Suppressor macrophage treated with lipopolysaccharide for 4 hours (primary cell): ENCODE results near the gene PIGS.
"Not testable (repeated sequence)": the region's sequence is repeated elsewhere in the genome, so short reads cannot be mapped to it uniquely, and the experiment has no call there.

Experiments
- DNase-seq: peaks from one replicate; pipeline ENCODE4 v3.0.0-alpha.2; 2020

Gene PIGS

GRCh38 chr17:28578246-28579195, 7.2 kb upstream of the PIGS start:
- DNase-seq, result no peak

- DNase-seq, result no peak
Observed at GRCh38 chr17:28577466-28577824, 6.1 kb upstream of the PIGS start.

- DNase-seq, result peak; percentile 98
Observed at GRCh38 chr17:28576758-28577465, 5.6 kb upstream of the PIGS start, which contains the start of gene ALDOC. Gene ALDOC (minus strand): TSS chr17:28576895. CDS start chr17:28575532, 1,363 bp downstream.

DNA sequence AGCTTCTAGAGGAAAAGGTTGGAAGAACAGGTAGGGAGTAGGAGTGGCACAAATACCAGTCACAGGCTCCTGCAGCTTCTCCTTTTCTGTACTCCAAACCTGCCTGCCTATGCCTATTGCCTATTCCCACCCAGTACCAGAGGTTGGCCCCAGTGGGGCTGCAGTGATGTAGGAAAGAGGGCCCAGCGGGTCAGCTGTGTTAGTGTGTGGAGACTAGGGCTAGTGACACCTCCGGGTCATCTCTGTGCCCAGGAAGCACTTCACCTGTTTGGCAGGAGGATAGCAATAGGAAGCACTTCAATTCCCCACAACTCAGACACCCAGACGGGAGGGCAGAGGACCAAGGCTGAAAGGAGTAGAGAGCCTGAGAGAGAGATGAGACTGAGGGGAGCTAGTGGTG, 4.7 kb upstream of the PIGS start:
- not testable (repeated sequence) for DNase-seq

DNA sequence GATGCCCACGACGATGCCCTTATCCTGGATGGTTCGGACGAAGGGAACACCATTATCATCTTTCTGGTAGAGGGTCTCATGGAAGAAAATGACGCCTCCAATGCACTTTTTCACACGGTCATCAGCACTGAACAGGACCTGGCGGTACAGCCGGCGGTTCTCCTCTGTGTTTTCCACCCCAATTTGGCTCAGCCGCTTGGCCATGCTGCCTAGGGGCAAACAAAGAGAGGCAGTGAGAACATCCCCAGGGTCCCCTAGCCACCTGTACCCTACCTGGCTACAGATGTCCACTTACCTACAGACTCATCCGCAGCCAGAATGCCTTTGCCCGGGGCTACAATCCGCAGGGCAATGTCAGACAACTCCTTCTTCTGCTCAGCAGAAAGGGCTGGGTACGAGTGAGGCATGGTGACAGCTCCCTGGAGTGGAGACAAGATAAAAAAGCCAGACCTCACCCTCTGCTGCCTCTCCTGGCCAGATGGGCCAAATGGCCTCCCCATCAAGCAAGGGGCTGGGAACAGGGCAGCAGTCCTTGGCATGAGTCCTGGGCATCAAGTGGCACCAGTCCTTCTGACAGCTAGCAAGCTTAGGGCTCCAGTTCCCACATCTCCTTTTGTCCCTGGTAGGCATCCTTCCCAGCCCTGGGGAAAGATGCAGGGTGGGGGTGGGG, 3.9 kb upstream of the PIGS start:
- DNase-seq, result no peak

GRCh38 chr17:28574526-28574925, 3.2 kb upstream of the PIGS start:
- DNase-seq, result no peak

GRCh38 chr17:28573966-28574480, 2.7 kb upstream of the PIGS start:
- DNase-seq, result no peak

DNA sequence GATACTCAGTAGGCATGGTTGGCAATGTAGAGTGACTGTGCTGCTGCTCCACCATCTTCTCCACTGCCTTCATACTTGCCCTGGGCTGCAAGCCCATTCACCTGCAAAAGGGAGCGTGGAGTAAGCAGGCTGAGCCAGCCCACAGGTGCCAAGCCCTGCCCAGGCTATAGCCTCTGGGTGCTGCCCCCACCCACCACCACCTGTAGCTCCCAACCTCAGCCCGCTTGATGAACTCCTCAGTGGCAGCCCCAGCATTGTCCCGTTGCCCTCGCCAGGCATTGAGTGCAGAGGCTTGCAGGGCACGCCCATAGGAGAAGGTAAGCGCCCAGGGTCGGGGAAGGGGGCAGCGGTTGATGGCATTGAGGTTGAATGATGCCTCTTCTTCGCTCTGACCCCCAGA, 2.2 kb upstream of the PIGS start:
- DNase-seq, result no peak

DNA sequence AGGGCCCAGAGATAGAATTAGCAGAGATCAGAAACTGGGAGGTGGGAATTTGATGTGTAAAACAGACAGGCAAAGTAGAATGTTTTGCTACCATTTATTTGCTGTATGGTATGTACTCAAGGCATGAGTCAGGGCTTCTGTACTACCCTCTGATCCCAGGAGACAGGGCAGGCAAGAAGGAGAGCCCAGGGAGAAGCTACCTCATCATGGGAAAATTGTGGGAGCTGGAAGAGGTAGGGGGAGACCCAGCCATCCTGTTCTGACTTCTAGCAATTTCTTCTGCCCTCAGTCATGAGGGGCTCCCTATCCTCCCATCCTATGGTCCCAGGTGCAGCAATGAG, 1.7 kb upstream of the PIGS start:
- no peak for DNase-seq

- no peak for DNase-seq
Observed at GRCh38 chr17:28572259-28573039, 1.1 kb upstream of the PIGS start.

DNA sequence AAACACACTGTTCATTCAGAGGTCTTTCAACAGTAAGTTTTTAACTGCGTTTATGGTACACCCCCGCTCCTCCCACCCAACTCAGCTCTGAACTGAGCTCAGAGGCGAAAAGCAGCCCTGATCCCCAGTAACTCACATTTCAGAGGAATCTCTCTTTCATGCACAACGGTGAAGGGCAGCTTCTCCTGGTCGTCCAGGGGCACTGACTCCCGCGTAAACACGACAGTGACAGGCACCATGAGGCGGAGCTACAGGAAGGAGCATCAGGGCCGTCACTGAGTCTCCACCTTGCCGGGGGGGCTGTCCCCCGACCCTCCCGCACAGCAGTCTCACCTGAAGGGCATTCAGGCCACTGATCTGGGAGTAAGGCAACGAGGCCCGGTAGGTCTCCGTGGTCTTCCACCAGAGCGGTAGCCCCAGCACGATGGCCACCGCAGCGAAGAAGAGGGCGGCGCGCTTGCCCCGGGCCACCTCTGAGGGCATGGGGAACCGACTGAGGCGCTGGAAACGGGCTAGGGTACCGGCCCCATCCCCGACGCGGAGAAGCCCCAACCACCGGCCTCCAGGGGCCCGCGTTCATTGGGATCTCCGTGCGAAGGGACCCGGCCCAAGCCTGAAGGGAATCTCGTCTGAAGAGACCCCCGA, 486 bp downstream of the PIGS start:
- no peak for DNase-seq

- DNase-seq, result no peak
Observed at GRCh38 chr17:28569446-28569845, 1.9 kb downstream of the PIGS start.

DNA sequence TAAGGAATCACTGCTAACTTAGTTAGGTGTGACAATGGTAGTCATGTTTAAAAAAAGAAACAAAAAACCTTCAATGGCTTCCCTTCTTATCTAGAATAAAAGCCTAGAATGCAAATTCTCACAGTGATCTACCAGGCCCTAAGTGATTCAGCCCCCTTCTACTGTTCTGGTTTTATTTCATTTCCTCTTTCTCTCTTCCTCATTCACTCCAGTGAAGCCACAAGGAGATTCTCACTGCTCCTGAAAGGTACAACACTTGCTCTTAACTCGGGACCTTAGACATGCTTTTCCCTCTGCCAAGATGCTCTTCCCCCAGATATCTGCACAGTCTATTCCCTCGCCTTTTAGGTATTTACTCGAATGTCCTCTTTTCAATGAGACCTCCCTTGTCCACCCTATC, 3.7 kb downstream of the PIGS start:
- peak; percentile 67 for DNase-seq

DNA sequence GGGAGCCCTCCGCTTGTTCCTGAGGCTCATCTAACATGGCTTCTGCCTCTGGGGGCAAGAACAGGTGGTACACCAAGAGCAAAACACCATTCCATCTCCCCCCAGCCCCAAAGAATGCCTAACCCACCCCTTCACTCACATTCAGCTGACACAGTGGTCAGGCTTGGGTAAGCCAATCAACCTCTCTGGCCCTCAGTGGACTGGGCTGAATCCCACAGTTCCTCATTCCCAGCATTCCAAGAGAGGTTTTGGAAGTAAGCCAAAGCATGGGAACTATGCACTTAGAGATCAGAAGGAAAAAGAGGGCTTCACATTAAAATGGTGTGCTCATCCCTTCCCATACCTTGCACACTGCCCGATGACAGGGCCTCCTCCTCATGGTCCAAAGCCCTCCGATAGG, 7.8 kb downstream of the PIGS start:
- no peak for DNase-seq

DNA sequence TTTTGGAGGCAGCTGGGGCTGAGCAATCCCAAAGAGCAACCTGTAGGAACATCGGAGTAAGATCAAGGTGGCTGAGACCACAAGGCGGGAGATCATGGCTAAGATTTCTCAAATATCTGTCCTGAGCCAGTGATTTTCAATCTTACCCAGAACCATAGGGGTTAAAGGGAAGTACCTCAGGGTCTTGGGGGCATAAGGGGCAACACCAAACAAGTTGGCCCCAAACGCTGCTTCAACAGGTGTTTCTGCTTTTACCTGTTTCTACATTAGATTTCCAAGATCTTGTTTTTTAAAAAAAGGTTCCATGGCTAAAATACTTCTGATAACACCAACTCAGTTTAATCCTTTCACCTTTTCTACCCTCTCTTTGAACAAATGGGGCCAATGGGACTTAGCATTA, 16.3 kb downstream of the PIGS start:
- DNase-seq, result no peak

- DNase-seq, result no peak
Observed at GRCh38 chr17:28554565-28554964, 16.8 kb downstream of the PIGS start.

DNA sequence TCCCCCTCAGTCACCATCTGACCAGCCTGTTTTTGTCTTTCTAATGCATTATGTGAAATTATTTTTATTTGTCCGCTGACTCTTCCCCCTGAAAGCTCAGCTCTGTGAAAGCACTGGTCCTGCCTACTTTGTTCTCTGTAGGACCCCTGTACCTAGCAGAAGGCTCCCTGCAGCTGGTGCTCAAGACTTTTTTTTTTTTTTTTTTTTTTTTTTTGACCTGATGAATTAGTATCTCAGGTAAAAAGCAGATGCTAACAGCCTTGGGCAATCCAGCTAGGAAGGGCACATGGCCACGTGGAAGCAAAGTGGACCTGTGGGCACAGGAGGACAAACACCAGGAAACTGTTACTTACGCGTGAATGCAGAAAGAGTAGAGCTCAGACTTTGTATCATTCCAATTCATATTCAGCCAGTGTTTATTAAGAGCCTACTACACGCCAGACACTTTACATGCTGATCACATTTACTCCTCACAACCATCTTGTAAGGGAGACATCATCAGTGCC, 18.3 kb downstream of the PIGS start:
- no peak for DNase-seq

- DNase-seq, result peak; percentile 88
Observed at GRCh38 chr17:28552176-28552999, 18.9 kb downstream of the PIGS start, which contains the start of gene UNC119. Gene UNC119 (minus strand): TSS chr17:28552624. CDS start chr17:28552557, 67 bp downstream.

DNA sequence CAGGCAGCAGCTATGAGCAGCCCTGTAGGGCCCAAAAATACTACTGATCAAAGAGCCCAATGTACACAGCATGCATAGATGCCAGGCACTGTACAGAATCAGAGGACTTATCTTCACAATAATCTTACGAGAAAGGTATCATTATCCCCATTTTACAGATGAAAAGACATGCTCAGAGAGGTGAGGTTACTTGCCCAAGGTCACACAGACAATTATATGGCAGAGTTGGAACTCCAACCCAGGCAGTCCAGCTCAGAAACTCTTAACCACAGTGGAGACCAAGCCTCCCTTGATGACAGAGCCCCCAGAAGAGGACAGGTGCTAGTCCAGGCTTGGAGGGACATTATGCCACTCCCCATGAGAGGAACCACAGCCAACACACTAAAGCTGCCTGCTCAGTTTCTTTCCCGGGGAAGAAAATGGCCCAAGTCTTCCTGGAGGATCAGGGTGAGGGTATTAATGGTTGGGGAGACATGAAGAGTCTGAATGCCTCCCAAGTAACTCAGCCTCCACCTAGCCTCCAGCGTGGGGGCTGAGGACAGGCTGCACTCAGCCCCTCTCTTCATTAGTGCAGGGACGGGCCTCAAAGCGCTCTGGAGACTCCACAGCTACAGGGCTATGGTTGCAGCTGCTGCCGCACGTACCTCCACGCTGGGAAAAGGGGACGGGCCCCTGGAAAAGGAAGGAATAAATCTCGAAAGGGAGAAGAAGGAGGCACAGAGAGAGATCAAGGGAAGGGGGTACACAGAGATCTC, 19.7 kb downstream of the PIGS start:
- DNase-seq, result no peak

- no peak for DNase-seq
Observed at GRCh38 chr17:28550858-28551257, 20.5 kb downstream of the PIGS start.
